Activated CD8-positive, alpha-beta T cell treated with anti-CD3 and anti-CD28 coated beads for 36 hours (primary cell): ENCODE data around the gene RPP40. TPM values are rescaled to one million over a fixed set of nuclear protein-coding genes. Genes with fewer than 3 reads are reported as not detected.

Experiments used
- ATAC-seq: fragments of 200-7000 bp; cut with Tn5 transposase; one replicate; pipeline ENCODE4 v1.10.0; 2021; ENCODE audit warnings: mild to moderate bottlenecking, moderate library complexity
- CTCF ChIA-PET: fragments of 350-600 bp; sonication (Branson Sonifier 250); formaldehyde crosslinking; loops from one replicate; lab custom pipeline; 2021; ENCODE audit warnings: antibody characterized with exemption; lab: Charles Lee
- POLR2A ChIA-PET: fragments of 350-600 bp; sonication (Branson Sonifier 250); formaldehyde crosslinking; loops from one replicate; lab custom pipeline; 2021; ENCODE audit warnings: antibody characterized with exemption; lab: Charles Lee
- DNase-seq: peaks from one replicate; pipeline ENCODE4 v3.0.0-alpha.2; 2020
- H3K27ac Mint-ChIP-seq: one replicate; pipeline ENCODE4 v1.8.0; 2021; ENCODE audit warnings: mild to moderate bottlenecking, mixed read lengths
- H3K27me3 Mint-ChIP-seq: one replicate; pipeline ENCODE4 v1.8.0; 2021; ENCODE audit warnings: mixed read lengths
- H3K36me3 Mint-ChIP-seq: one replicate; pipeline ENCODE4 v1.8.0; 2021; ENCODE audit warnings: low read depth, mixed read lengths
- H3K4me1 Mint-ChIP-seq: one replicate; pipeline ENCODE4 v1.8.0; 2021; ENCODE audit warnings: low read depth, mixed read lengths
- H3K4me3 Mint-ChIP-seq: one replicate; pipeline ENCODE4 v1.8.0; 2021; ENCODE audit warnings: mild to moderate bottlenecking, moderate library complexity, mixed read lengths
- H3K9me3 Mint-ChIP-seq: one replicate; pipeline ENCODE4 v1.8.0; 2021; ENCODE audit warnings: mixed read lengths
- CTCF ChIP-seq: fragments of 200-600 bp; IDR thresholded peaks from one replicate; pipeline ENCODE4 v1.8.0; 2022; ENCODE audit warnings: antibody characterized with exemption, mild to moderate bottlenecking
- intact Hi-C: fragments of 100-400 bp; cut with micrococcal nuclease; formaldehyde crosslinking; loops from one replicate; pipeline ENCODE4 v1.10.0; 2022
- total RNA-seq, 2 experiments: library from RNA; stranded (reverse); gene quantifications; one replicate each; pipeline ENCODE4 v1.2.3, GENCODE V29; 2021

Gene RPP40
- total RNA-seq, 2 experiments from 2014 or later: 9.5 to 11.1 TPM

DNA sequence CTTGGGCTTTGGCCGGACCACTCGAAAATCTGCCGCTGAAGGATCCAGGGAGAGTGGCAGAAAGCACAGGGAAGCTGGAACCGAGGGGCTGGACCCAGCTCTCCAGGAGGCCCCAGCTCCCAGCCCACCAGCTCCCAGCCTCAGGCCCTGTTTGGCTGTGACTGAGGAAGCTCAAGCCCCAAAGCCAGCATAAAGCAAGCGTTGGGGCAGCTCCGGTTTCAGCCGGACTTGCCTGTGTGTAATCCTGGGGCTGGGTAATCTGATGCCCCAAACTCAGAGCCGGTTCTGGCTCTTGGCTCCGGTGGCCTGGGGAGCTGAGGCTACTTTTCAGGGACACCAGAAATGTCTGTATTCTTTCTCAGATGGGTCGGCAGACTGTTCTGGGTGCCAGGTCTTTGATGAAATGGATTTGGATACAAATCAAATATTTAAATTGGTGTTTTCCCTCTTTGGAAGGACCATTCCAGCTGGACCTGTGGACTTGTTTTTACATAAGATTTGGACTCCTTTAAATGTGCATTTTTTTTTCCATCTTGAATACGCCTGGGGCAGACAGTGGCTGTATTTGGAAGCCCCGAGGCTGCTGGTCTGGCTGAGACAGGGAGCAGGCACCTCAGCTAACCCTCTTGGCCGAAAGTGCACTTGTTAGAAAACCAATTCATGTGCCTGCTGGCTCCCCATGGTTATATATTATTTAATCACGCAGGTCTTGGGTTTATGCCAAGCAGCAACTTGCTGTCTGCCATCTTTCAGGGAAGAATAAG lies 29.7 kb downstream of the RPP40 start:
- no peak for ATAC-seq
- peaks cover 19% of the 10 kb centered on the region for H3K9me3 Mint-ChIP-seq
- H3K36me3 Mint-ChIP-seq: no peaks in the 10 kb centered on the region
- TF ChIP-seq CTCF: no peak
- H3K4me3 Mint-ChIP-seq: no peak overlapping the region
- CTCF ChIA-PET: no interaction called here
- DNase-seq: no peak
- no peaks in the 10 kb centered on the region for H3K4me1 Mint-ChIP-seq
- intact Hi-C loops: no loop called here
- H3K27me3 Mint-ChIP-seq: peaks cover 6% of the 10 kb centered on the region
- H3K27ac Mint-ChIP-seq: no peak overlapping the region
- POLR2A ChIA-PET: no interaction called here

GRCh38 chr6:4973415-4973814 lies 30.4 kb downstream of the RPP40 start:
- H3K4me1 Mint-ChIP-seq: no peaks in the 10 kb centered on the region

DNA sequence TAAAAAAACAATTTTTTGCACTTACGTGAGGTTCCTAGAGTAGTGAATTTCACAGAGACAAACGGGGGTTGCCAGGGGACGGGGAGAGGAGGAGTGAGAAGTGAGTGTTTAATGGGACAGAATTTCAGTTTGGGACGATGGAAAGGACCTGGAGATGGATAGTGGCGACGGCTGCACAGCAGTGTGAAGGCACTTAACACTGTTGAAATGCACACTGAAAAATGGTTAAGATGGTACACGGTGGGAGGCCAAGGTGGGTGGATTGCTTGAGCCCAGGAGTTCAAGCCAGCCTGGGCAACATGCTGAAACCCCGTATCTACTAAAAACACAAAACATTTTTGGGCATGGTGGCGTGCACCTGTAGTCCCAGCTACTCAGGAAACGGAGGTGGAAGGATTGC lies 31.4 kb downstream of the RPP40 start:
- ATAC-seq (no peak), DNase-seq (no peak)
- intact Hi-C loops: no loop called here
- no peak overlapping the region for H3K27ac Mint-ChIP-seq
- TF ChIP-seq CTCF: no peak
- peaks cover 6% of the 10 kb centered on the region for H3K27me3 Mint-ChIP-seq
- no peak overlapping the region for H3K4me3 Mint-ChIP-seq
- ChIA-PET CTCF (no interaction called here), POLR2A (no interaction called here)
- no peaks in the 10 kb centered on the region for H3K4me1 Mint-ChIP-seq
- peaks cover 13% of the 10 kb centered on the region for H3K9me3 Mint-ChIP-seq
- H3K36me3 Mint-ChIP-seq: no peaks in the 10 kb centered on the region

More at GRCh38 chr6:4973415-4973814, 30.4 kb downstream of the RPP40 start:
- no peak overlapping the region for H3K4me3 Mint-ChIP-seq
- DNase-seq (no peak), ATAC-seq (no peak)
- H3K27me3 Mint-ChIP-seq: peaks cover 6% of the 10 kb centered on the region
- CTCF ChIA-PET: no interaction called here
- no peak for TF ChIP-seq CTCF
- intact Hi-C loops: no loop called here
- no peaks in the 10 kb centered on the region for H3K36me3 Mint-ChIP-seq
- POLR2A ChIA-PET: no interaction called here
- H3K27ac Mint-ChIP-seq: no peak overlapping the region
- peaks cover 13% of the 10 kb centered on the region for H3K9me3 Mint-ChIP-seq

GRCh38 chr6:4971851-4972250 lies 32.0 kb downstream of the RPP40 start:
- Mint-ChIP-seq H3K27me3 (peaks cover 3% of the 10 kb centered on the region), H3K4me1 (no peaks in the 10 kb centered on the region), H3K4me3 (no peak overlapping the region), H3K27ac (no peak overlapping the region), H3K36me3 (no peaks in the 10 kb centered on the region), H3K9me3 (peaks cover 9% of the 10 kb centered on the region)
- ChIA-PET POLR2A (no interaction called here), CTCF (no interaction called here)
- TF ChIP-seq CTCF: no peak
- intact Hi-C loops: no loop called here
- no peak for DNase-seq
- no peak for ATAC-seq

GRCh38 chr6:4970739-4971395 lies 33.0 kb downstream of the RPP40 start:
- H3K4me3 Mint-ChIP-seq: no peak overlapping the region
- ATAC-seq: no peak
- TF ChIP-seq CTCF: no peak
- no peaks in the 10 kb centered on the region for H3K4me1 Mint-ChIP-seq
- DNase-seq: no peak
- no peaks in the 10 kb centered on the region for H3K36me3 Mint-ChIP-seq
- H3K27ac Mint-ChIP-seq: no peak overlapping the region
- peaks cover 3% of the 10 kb centered on the region for H3K9me3 Mint-ChIP-seq
- peaks cover 3% of the 10 kb centered on the region for H3K27me3 Mint-ChIP-seq
- ChIA-PET CTCF (interaction anchor here (0.6 kb wide), 1 partner anchor 42 kb away, joined by 3 read pairs; no protein-coding TSS in a partner anchor), POLR2A (no interaction called here)
- intact Hi-C loops: no loop called here
